HG02970 (cell line): ENCODE data around the gene PIK3R5.
"Not testable (repeated sequence)": the region's sequence is repeated elsewhere in the genome, so short reads cannot be mapped to it uniquely, and the experiment has no call there.

Experiments used
- ATAC-seq: cut with Tn5 transposase; IDR thresholded peaks from one replicate; pipeline ENCODE4 v1.9.1; 2021; ENCODE audit warnings: mild to moderate bottlenecking, moderate library complexity, moderate number of reproducible peaks; ENCODE audit not compliant: unreplicated experiment, low FRiP score

PIK3R5 gene

DNA sequence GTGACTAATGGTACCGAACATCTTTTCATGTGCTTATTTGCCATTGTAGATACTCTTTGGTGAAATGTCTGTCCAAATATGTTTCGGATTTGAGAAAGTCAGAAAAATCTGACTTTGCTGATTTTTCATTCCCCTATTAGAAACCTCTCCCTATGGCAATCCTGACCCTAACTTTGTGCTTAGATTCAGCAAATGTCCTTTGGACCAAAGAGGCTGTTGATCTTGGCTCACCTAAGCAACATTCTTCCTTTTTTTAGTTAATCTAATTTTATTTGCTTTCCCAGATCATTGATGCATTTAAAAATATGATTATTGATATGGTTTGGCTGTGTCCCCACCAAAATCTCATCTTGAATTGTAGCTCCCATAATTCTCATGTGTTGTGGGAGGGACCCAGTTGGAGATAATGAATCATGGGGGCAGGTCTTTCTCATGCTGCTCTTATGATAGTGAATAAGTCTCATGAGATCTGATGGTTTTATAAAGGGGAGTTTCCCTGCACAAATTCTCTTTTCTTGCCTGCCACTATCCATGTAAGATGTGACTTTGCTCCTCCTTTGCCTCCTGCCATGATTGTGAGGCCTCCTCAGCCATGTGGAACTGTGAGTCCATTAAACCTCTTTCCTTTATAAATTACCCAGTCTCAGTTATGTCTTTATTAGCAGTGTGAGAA, 22.9 kb upstream of the PIK3R5 start:
- ATAC-seq, result not testable (repeated sequence)

- no peak for ATAC-seq
These were observed 20.8 kb upstream of the PIK3R5 start for GRCh38 chr17:8986295-8986694.

DNA sequence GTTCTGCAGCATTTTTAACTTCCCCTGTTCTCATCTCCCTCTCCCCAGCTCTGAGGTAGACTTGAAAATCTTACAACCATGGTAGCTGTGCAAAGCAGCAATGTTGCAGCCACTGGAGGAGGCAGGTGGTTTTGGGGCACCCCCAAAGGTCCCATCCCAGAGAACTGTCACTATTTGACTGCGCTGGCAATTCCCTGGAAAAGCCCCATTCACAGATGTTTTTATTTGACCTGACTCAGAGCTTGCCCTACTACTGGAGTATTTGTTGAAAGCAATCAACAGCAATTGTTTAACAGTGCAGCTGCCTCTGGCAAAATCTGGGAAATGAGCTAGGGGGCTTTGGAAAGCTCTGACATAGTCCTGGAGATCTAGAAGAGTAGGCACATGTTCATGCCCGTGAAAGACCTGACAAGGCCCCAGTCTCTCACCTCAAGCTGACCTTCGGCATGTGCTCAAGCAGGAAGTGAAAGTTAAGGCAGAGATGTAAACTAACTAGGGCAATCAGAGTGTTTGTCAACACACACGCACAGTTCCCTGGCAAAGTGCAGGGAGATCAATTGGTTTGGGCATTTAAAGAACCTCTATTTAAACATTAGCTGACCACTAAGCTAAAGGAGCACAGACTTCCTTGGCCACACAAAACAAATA, 19.7 kb upstream of the PIK3R5 start:
- no peak for ATAC-seq

- not testable (repeated sequence) for ATAC-seq
These were observed 18.7 kb upstream of the PIK3R5 start for GRCh38 chr17:8984225-8984624.

GRCh38 chr17:8981443-8981842, 15.9 kb upstream of the PIK3R5 start:
- no peak for ATAC-seq

GRCh38 chr17:8979715-8980114, 14.2 kb upstream of the PIK3R5 start:
- ATAC-seq, result no peak

- no peak for ATAC-seq
These were observed 11.1 kb upstream of the PIK3R5 start for GRCh38 chr17:8976638-8977037.

- ATAC-seq, result no peak
These were observed 9.7 kb upstream of the PIK3R5 start for GRCh38 chr17:8975091-8975725.

DNA sequence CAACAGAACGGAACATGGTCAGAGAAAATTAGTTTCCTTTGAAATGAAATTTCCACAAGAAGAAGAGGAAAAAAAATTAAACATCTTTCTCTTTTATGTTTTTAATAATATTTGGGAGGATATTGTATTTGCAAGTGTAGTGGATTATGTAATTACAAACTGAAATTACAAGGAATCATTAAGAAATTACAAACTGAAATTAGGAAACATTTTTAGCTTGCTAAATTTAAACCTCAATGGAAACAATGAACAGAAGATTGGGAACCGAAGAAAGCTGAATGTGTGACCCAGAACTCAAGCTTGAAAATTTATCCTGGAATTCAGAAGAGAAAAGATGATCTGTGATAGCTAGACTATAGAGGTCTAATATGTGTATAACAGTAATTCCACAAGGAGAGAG, 4.4 kb upstream of the PIK3R5 start:
- ATAC-seq, result no peak

- ATAC-seq, result no peak
These were observed 3.0 kb upstream of the PIK3R5 start for GRCh38 chr17:8968503-8968902.

DNA sequence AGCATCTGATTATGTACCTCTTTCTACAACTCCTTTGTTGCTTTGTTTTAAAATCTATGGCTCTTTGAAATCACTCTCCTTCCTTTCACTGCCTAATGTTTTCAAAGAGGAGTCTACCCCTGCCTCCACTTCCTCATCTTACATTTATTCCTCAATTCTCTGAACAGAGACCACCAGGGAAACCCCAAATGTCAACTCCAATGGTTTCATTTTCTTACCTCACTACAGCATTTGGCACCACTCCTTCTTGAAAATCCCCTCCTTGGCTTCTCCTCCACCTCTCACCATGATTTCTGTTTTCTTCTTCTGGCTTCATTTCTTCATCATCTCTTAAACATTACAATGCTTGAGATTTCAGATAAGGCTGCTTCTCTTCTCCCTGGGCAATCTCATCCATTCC, 2.4 kb upstream of the PIK3R5 start:
- ATAC-seq, result no peak

- ATAC-seq, result no peak
These were observed 1.4 kb upstream of the PIK3R5 start for GRCh38 chr17:8966926-8967325.

DNA sequence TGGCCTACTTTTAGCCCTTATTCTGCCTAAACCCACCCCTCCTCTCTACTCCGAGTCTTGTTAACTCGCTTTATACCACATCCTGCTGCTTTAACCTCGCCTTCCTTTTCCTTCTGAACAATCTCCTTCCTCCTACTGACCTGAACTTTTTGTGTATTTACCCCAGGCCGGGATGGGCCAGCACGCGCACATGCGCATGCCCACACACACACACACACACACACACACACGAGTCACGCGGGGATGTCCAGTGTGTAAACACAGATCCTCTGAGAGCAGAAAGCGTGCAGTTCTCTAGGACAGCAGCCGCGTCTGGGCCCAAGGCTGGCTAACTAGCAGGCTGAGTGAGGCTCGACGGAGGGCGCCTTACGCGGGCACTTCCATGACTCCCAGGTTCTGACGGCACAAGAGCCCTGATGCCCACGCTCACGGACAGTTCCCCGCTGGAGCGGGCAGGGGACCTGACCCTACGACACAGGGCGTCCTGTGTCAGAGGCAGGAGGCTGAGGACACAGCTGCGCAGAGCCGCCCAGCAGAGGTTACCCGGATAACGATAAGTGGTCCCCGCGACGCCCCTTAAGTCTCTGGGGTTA, 610 bp downstream of the PIK3R5 start:
- ATAC-seq, result no peak

GRCh38 chr17:8963647-8964258, 1.8 kb downstream of the PIK3R5 start:
- no peak for ATAC-seq

DNA sequence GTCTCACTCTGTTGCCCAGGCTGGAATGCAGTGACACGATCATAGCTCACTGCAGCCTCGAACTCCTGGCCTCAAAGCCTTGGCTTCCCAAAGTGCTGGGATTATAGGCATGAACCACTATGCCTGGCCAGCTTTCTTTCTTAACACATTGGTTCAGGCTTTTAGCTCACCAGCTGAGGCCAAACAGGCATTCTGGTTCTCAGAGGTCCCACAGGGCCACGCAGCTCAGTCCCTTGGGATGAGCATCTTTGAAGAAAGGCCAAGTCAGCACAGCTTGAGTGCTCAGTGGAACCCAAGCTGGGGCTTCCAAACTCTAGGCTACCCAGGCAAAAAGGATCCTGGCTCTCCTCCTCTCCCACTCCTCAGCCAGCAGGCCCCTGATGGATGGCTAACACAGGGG, 2.5 kb downstream of the PIK3R5 start:
- ATAC-seq, result no peak

DNA sequence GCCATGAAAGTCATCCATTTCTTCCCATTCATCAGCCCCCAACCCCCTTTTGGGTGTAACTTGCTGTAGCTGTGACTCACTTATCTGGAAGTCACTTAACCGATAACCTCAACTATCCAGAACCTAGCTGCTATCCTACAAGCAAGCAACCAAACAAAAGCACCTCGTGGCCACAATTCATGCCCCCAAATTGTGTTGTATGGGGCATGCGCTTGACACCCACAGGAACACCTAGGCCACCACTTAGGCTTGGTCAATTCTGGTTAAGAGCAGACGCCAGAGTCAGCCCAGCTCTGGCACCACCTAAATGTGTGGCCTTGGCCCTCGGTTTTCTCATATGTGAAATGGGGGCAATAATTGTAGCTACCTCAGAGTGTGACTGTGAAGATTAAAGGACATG, 3.7 kb downstream of the PIK3R5 start:
- ATAC-seq, result no peak

DNA sequence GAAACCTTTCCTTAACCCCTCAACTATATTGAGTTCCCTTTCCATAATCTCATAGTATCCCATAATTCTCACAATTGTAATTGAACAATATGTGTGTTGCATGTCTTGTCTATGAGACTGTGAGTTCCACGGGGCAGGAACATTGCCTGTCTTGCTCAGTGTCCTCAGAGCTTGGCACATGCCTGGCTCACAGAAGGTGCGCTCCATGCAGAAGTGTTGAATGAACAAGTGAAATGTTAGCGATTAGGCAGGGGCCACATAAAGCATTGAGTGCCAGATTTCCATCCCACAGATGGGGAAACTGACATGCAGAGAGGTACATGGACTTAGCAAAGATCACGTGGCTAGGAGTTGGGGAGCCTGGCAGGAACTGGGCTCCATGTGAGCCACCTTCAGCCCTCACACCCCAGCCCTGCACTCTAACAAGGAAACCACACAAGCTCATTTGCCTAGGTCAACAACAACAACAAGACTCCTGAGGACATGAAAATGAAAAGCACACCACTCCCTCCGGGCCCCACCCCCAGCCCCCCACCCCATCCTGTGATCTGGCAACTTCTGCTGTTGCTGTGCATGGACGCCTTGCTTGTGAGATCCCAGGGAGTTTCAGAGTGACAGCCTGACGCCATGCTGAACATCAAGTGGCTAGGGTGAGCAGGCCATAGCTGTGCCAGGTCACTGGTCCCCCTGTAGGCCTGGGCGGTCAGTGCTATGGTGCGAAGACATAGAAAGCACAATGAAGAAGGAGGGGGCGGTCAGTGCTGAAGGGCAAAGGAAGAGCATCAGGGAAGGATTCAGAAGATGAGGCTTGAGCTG, 5.0 kb downstream of the PIK3R5 start:
- no peak for ATAC-seq

DNA sequence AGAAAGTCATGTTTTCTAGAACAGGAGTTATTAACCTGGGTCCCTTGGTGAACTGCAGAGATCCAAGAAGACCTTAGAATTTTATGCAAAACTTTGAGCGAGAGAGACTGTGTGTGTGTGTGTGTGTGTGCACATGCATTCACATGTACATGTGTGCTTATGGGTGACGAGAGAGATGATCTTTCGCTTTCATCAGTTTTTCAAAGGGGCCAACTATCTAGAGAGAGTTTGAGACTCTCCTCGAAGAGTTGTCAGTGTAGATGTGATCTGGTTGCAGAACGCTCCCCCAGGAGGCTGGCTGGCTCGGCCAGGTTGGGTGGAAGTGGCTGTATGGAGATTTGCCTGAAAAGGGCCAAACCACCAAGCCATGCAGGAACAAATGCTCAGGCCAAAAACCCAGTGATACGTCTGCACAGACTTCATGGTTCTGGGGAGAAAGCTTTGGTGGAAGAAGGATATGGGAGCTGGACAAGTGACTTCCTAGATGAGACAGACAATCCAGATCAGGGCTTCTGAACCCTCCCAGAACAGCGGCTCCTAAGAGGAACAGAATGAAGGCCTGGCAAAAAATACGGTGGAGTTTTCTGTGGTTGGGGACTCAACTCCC, 6.1 kb downstream of the PIK3R5 start:
- no peak for ATAC-seq

DNA sequence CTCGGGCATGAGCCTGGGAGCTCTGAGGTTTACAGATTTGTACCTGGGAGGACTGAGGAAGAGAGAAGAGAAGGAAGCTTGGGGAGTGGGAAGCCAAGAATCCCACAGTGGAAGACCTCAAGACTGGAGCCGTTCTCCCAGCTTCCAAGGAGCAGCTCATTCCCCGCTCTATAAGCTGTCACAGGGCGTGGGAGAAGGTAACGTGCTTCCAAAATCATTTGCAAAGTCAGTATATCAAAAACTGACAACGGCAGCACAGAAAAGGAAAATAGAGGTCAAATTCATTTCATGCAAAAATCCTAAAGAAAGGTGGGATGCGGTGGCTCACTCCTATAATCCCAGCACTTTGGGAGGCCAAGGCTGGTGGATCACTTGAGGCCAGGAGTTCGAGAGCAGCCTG, 7.8 kb downstream of the PIK3R5 start:
- ATAC-seq, result no peak

GRCh38 chr17:8956465-8956902, 9.0 kb downstream of the PIK3R5 start:
- no peak for ATAC-seq
